ENCODE measurements around the gene MECR.

Gene MECR

GRCh38 chr1:29172415-29172939 is 58.3 kb downstream of the MECR start:
- H3K4me1 ChIP-seq, result peaks cover 2% of the 10 kb centered on the region
- peaks cover 39% of the 10 kb centered on the region for H3K79me2 ChIP-seq
- H3K27me3 ChIP-seq (ENCODE audit: control insufficient read depth, insufficient read depth, low read length), result no peaks in the 10 kb centered on the region

GRCh38 chr1:29171521-29171920 is 59.2 kb downstream of the MECR start:
- H2AFZ ChIP-seq, result no peak overlapping the region
- H3K4me2 ChIP-seq (ENCODE audit: low read length), result no peak overlapping the region
- H3K27ac ChIP-seq, result no peak overlapping the region
- no peak overlapping the region for H3K9ac ChIP-seq
- no peak for TF ChIP-seq CTCF (IDR thresholded peaks at IDR 0.05)
- no peaks in the 10 kb centered on the region for H3K27me3 ChIP-seq (ENCODE audit: control insufficient read depth, insufficient read depth, low read length)
- no peaks in the 10 kb centered on the region for H3K9me3 ChIP-seq (ENCODE audit: control insufficient read depth, low read length)
- no peaks in the 10 kb centered on the region for H3K36me3 ChIP-seq (ENCODE audit: control insufficient read depth, insufficient read depth, low read length)
- peaks cover 2% of the 10 kb centered on the region for H3K4me1 ChIP-seq
- H3K4me3 ChIP-seq (ENCODE audit: low read depth, low read length), result no peak overlapping the region
- peaks cover 43% of the 10 kb centered on the region for H3K79me2 ChIP-seq

More at GRCh38 chr1:29172415-29172939, 58.3 kb downstream of the MECR start:
- Histone ChIP-seq H3K9me3 (ENCODE audit: control insufficient read depth, low read length) (no peaks in the 10 kb centered on the region), H2AFZ (no peak overlapping the region), H3K9ac (no peak overlapping the region), H3K27ac (no peak overlapping the region), H3K4me2 (ENCODE audit: low read length) (no peak overlapping the region), H3K4me3 (ENCODE audit: low read depth, low read length) (no peak overlapping the region), H3K36me3 (ENCODE audit: control insufficient read depth, insufficient read depth, low read length) (no peaks in the 10 kb centered on the region)
- TF ChIP-seq CTCF (IDR thresholded peaks at IDR 0.05), result no peak

GRCh38 chr1:29171089-29171488 is 59.6 kb downstream of the MECR start:
- H3K9ac ChIP-seq, result no peak overlapping the region
- H3K36me3 ChIP-seq (ENCODE audit: control insufficient read depth, insufficient read depth, low read length), result no peaks in the 10 kb centered on the region
- no peak overlapping the region for H3K27ac ChIP-seq
- no peaks in the 10 kb centered on the region for H3K9me3 ChIP-seq (ENCODE audit: control insufficient read depth, low read length)
- no peak overlapping the region for H3K4me3 ChIP-seq (ENCODE audit: low read depth, low read length)
- H3K4me2 ChIP-seq (ENCODE audit: low read length), result no peak overlapping the region
- H3K27me3 ChIP-seq (ENCODE audit: control insufficient read depth, insufficient read depth, low read length), result no peaks in the 10 kb centered on the region
- peaks cover 47% of the 10 kb centered on the region for H3K79me2 ChIP-seq
- H2AFZ ChIP-seq, result no peak overlapping the region
- no peak for TF ChIP-seq CTCF (IDR thresholded peaks at IDR 0.05)
- H3K4me1 ChIP-seq, result peaks cover 2% of the 10 kb centered on the region

- no peak overlapping the region for H3K4me3 ChIP-seq (ENCODE audit: low read depth, low read length)
- H3K4me1 ChIP-seq, result peaks cover 2% of the 10 kb centered on the region
- H3K27ac ChIP-seq, result no peak overlapping the region
- H3K36me3 ChIP-seq (ENCODE audit: control insufficient read depth, insufficient read depth, low read length), result no peaks in the 10 kb centered on the region
- H3K9me3 ChIP-seq (ENCODE audit: control insufficient read depth, low read length), result no peaks in the 10 kb centered on the region
- no peak overlapping the region for H2AFZ ChIP-seq
- TF ChIP-seq CTCF (IDR thresholded peaks at IDR 0.05), result no peak
- H3K9ac ChIP-seq, result no peak overlapping the region
- no peak overlapping the region for H3K4me2 ChIP-seq (ENCODE audit: low read length)
- peaks cover 52% of the 10 kb centered on the region for H3K79me2 ChIP-seq
- H3K27me3 ChIP-seq (ENCODE audit: control insufficient read depth, insufficient read depth, low read length), result no peaks in the 10 kb centered on the region
Measured at GRCh38 chr1:29169976-29170375, 60.8 kb downstream of the MECR start.

- Histone ChIP-seq H3K36me3 (ENCODE audit: control insufficient read depth, insufficient read depth, low read length) (no peaks in the 10 kb centered on the region), H3K9me3 (ENCODE audit: control insufficient read depth, low read length) (no peaks in the 10 kb centered on the region), H2AFZ (no peak overlapping the region), H3K4me3 (ENCODE audit: low read depth, low read length) (no peak overlapping the region), H3K9ac (no peak overlapping the region), H3K27me3 (ENCODE audit: control insufficient read depth, insufficient read depth, low read length) (no peaks in the 10 kb centered on the region), H3K27ac (no peak overlapping the region), H3K79me2 (peaks cover 46% of the 10 kb centered on the region), H3K4me1 (peaks cover 2% of the 10 kb centered on the region), H3K4me2 (ENCODE audit: low read length) (no peak overlapping the region)
- no peak for TF ChIP-seq CTCF (IDR thresholded peaks at IDR 0.05)
Measured at GRCh38 chr1:29167904-29168303, 62.8 kb downstream of the MECR start.

Data from parathyroid adenoma (tissue), 2 donors.